Measurements from ENCODE around the gene ASCL3. TPM values are rescaled to one million over a fixed set of nuclear protein-coding genes. Genes with fewer than 3 reads are reported as not detected.
"Not testable (repeated sequence)": the region's sequence is repeated elsewhere in the genome, so short reads cannot be mapped to it uniquely, and the experiment has no call there.

Gene ASCL3
- under 1 TPM in 1 of 10 donors, not detected in 9; 0.38 TPM for polyA plus RNA-seq (ENCODE audit: insufficient read length in 10 of 10)
- long read RNA-seq, donor 1, result 0 reads
- long read RNA-seq, donor 2, result 0 reads
- long read RNA-seq, donor 3, result 0 reads
- long read RNA-seq, donor 4, result 0 reads
- long read RNA-seq, donor 5, result 0 reads
- long read RNA-seq, donor 6, result 0 reads
- long read RNA-seq, donor 7, result 0 reads
- long read RNA-seq, donor 8, result 0 reads
- long read RNA-seq, donor 9, result 0 reads

GRCh38 chr11:8942518-8943066 lies at the start of gene ASCL3:
TSS of gene ASCL3 (minus strand) at chr11:8943016. CDS start at chr11:8938161, 4,855 bp downstream.
- no peak for DNase-seq

- peak in 1 of 3 donors; percentile 26 for DNase-seq
Measured at GRCh38 chr11:8989453-8989852, 46.6 kb upstream of the ASCL3 start.

GRCh38 chr11:8988329-8989234 lies 45.8 kb upstream of the ASCL3 start:
- no peak for DNase-seq

- DNase-seq, result no peak
Measured at GRCh38 chr11:8987446-8987845, 44.6 kb upstream of the ASCL3 start.

GRCh38 chr11:8986772-8987171 lies 44.0 kb upstream of the ASCL3 start:
- DNase-seq, result not testable (repeated sequence)

- DNase-seq, result no peak
Measured at GRCh38 chr11:8985462-8985861, 42.6 kb upstream of the ASCL3 start.

GRCh38 chr11:8983552-8983951 lies 40.7 kb upstream of the ASCL3 start:
- DNase-seq, result no peak

GRCh38 chr11:8980485-8980884 lies 37.7 kb upstream of the ASCL3 start:
- no peak for DNase-seq

GRCh38 chr11:8979365-8979764 lies 36.5 kb upstream of the ASCL3 start:
- DNase-seq, result not testable (repeated sequence)

GRCh38 chr11:8973121-8973520 lies 30.3 kb upstream of the ASCL3 start:
- DNase-seq, result no peak

- no peak for DNase-seq
Measured at GRCh38 chr11:8971924-8972316, 29.1 kb upstream of the ASCL3 start.

GRCh38 chr11:8971196-8971923 lies 28.5 kb upstream of the ASCL3 start:
- no peak for DNase-seq

GRCh38 chr11:8967184-8967583 lies 24.4 kb upstream of the ASCL3 start:
- DNase-seq, result no peak

- DNase-seq, result peak; percentile 80 to 96 (median 92)
Measured at GRCh38 chr11:8964324-8965320, 21.8 kb upstream of the ASCL3 start, which contains the start of gene TMEM9B. TSS of gene TMEM9B (minus strand) at chr11:8964442. CDS start at chr11:8964313, 129 bp downstream.

- peak in 1 of 3 donors; percentile 6 for DNase-seq
Measured at GRCh38 chr11:8963569-8964323, 20.9 kb upstream of the ASCL3 start.

GRCh38 chr11:8962841-8963240 lies 20.0 kb upstream of the ASCL3 start:
- DNase-seq, result no peak

GRCh38 chr11:8961401-8961800 lies 18.6 kb upstream of the ASCL3 start:
- no peak for DNase-seq

GRCh38 chr11:8959546-8960166 lies 16.8 kb upstream of the ASCL3 start:
- DNase-seq, result peak; percentile 74 to 82 (median 75)

- DNase-seq, result no peak
Measured at GRCh38 chr11:8956860-8957259, 14.0 kb upstream of the ASCL3 start.
